IPS-18c (cell line): ENCODE data around the gene POM121.
"Not testable (repeated sequence)": the region's sequence is repeated elsewhere in the genome, so short reads cannot be mapped to it uniquely, and the experiment has no call there.

Experiments used
- H3K4me3 ChIP-seq: 2 replicates; pipeline ENCODE4 v1.7.0; 2013; ENCODE audit warnings: low read depth, mild to moderate bottlenecking, low read length, moderate library complexity; ENCODE audit not compliant: insufficient read depth
- H3K9me3 ChIP-seq: one replicate; pipeline ENCODE4 v1.6.1; 2013; ENCODE audit warnings: mild to moderate bottlenecking, low read length, moderate library complexity; ENCODE audit not compliant: control insufficient read depth, insufficient read depth

POM121 gene

DNA sequence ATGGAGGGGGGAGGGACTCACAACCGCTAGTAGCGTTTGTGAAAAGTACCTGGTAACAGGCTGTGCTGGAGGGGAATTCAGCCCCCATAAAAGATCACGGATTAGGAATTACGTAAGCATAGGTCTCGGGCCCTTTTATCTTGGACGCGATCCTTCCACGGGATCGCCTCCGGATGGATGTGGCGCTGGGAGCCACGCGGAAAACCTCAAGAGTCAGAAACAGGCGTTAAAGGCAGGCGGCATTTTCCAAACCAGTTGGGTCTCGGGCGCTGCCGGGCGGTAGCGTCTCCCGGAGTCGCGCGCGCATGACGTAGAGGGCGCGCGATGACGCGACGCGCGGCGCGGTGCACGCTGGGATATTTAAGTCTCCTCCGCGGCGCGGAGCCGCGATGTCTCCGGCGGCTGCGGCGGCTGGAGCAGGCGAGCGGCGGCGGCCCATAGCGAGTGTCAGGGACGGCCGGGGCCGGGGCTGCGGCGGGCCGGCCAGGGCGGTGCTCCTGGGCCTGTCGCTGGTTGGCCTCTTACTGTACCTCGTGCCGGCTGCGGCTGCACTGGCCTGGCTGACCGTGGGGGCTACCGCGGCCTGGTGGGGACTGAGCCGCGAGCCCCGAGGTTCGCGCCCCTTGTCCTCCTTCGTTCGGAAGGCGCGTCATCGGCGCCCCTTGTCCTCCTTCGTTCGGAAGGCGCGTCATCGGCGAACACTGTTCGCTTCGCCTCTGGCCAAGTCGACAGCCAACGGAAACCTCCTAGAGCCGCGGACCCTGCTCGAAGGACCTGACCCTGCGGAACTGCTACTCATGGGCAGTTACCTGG lies at the start of gene POM121:
POM121 (plus strand) TSS at position 363 of the 813 bp plus-strand sequence; CDS start at position 390, 27 bp downstream.
- peak within 1 kb of the TSS; percentile 66 for H3K4me3 ChIP-seq
- no peaks in the 10 kb centered on the region for H3K9me3 ChIP-seq

DNA sequence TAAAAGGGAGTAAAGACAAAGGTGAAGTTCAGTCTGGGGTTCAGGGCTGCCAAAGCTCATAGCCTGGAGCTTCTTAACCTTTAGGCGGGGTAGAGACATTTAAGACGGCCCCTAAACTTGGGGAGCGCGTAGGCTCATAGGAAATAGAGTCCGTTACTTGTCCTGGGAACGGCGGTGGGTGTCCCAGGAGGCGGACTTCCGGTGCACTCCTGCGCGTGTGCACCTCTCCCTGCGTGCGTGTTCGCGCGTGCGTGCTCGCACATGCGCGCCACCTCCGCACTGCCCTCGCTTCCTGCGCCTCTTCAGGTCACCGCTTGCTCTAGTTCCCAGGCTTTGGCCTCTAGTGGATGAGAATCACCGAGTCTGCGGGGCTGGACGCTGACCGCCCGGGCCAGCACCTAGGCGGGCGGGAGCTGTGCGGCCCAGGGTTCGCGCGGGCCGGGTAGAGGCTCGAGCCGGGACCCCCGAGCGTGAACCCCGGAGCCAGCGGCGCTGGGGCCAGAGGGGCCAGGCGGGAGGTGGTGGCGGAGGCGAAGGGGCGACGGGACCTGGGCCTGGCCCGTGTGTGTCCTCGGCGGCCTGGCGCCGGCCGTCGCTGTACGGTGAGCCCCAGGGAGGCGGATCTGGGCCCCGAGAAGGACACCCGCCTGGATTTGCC lies 45.7 kb upstream of the POM121 start:
- H3K9me3 ChIP-seq = not testable (repeated sequence)
- H3K4me3 ChIP-seq = peak overlapping the region; percentile 71; the same call in 1 of the 2 replicates

DNA sequence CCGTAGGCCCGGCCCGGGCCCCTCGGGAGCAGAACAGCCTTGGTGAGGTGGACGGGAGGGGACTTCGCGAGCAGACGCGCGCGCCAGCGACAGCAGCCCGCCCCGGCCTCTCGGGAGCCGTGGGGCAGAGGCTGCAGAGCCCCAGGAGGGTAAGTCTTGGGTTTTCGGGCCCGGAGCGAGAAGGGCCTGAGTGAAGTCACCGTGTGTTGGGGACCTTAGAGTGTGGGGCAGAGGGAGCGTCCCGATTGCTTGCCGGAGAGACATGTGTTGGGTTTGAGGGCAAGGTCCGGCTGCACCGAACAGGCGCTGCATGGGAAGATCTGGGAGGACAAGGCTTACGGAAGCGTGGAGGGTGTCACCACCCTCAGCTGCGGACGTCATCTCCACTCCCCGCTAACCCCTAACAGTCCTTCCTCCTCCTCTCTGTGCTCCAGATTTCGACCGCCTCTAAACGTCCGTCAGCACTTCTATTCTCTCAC lies 45.1 kb upstream of the POM121 start:
- H3K4me3 ChIP-seq = peak overlapping the region; percentile 71
- H3K9me3 ChIP-seq = not testable (repeated sequence)

DNA sequence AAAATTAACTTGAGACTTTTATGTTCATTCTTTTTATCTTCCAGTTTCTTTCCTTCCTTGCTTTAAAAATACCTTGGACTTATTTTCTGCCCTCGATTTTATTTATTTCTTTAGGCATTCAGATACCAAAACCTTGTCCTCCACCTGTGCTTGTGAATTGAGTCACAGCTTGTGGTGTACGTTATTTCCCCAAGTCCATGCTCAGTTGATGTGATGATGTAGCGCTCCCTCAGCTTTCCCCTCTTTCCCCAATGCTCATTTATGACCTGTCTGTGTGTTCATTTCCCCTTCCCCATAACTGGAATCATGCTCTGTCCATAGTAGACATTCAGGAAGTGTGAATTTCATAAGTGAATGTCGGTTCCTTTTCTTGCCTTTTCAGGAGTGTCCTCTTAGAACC lies 33.1 kb upstream of the POM121 start:
- not testable (repeated sequence) for H3K4me3 ChIP-seq, H3K9me3 ChIP-seq

DNA sequence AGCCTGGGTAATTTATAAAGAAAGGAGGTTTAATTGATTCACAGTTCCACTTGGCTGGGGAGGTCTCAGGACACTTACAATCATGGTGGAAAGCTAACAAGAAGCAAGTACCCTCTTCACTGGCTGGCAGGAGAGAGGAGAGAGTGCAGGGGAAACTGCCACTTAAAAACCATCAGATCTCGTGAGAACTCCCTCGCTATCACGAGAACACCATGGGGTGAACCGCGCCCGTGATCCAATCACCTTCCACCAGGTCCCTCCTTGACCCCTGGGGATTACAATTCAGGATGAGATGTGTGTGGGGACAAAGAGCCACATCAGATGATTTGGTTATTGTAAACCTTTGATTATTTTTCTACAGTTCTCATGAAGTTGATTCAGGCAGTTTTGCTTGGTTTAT lies 20.2 kb upstream of the POM121 start:
- H3K4me3 ChIP-seq, H3K9me3 ChIP-seq: not testable (repeated sequence)

DNA sequence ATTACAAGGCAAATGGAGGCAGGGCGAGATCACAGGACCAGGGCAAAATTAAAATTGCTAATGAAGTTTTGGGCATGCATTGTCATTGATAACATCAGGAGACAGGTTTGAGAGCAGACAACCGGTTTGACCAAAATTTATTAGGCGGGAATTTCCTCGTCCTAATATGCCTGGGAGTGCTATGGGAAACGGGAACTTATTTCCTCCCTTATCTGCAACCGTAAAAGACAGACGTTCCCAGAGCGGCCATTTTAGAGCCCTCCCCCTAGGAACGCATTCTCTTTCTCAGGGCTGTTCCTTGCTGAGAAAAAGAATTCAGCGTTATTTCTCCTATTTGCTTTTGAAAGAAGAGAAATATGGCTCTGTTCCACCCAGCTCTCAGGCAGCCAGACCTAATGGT lies 16.5 kb upstream of the POM121 start:
- not testable (repeated sequence) for H3K4me3 ChIP-seq, H3K9me3 ChIP-seq

DNA sequence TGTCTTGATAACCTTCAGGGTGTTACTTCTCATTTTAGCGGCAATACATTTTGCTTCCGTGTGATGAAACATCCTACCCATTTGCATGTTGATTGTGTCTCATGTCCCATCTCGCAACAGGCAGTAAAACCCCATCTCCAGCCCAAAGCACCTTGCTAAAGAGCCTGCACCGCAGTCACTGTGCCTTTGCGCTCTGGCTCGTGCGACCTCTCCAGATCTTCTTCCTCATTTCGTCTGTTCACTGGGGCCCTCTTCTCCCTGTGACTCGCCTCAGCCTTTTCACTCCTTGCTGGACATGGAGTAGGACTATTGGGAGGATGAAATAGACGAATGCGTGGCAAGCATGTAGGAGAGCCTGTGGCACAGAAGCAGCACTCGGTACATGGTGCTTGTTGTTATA lies 13.5 kb upstream of the POM121 start:
- not testable (repeated sequence) for H3K9me3 ChIP-seq, H3K4me3 ChIP-seq

DNA sequence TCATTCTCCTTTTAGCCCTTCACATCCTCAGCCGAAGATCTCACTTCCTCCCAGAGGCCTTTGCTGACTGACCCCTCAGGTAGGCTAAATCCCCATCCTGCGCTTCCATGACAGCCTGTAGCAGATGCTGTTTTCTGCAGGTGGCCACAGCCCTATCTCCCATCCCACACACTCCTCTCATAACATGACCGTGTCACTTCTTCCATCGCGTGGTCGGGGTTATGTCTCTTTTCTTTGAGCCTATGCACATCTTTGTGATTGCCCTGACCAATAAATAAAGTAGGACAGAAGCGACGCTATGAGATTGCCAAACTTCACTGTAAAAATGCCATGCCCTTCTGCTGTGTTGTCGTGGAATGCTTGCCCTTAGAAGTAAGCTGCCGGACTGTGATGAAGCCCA lies 11.1 kb upstream of the POM121 start:
- not testable (repeated sequence) for H3K4me3 ChIP-seq

DNA sequence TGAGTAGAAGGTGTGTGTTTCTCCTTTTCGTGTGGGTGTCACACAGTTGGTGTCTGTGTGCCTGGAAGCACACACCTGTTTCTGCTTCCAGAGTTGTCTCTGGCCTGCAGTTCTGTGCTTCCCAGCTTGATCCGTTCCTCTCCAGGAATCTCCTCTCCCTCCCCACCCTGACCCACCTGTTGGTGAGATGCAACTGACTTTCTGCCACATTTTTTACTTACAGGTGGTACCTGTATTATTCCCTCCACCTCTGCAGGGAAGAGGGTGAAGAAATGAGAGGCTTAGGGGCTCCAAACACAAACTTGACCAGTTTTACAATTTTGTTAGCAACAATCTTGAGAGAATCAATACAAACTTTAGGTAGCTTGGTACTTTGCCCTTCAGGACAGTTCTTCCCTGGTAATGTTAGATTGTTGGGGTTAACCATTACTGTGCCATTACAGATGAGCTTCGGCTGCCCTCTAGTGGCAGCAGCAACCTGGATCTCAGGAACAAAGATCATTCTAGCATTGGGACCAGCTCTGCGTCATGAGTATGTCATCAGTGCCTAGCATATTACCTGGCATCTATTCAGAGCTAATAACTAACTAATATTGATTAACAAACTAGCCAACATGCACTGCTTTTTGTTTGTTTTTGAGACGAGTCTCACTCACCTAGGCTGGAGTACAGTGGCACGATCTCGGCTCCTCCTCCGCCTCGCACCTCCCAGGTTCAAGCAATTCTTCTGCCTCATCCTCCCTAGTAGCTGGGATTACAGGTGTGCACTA lies 10.0 kb upstream of the POM121 start:
- not testable (repeated sequence) for H3K9me3 ChIP-seq, H3K4me3 ChIP-seq

More for the DNA sequence above, 11.1 kb upstream of the POM121 start:
- H3K9me3 ChIP-seq = not testable (repeated sequence)

DNA sequence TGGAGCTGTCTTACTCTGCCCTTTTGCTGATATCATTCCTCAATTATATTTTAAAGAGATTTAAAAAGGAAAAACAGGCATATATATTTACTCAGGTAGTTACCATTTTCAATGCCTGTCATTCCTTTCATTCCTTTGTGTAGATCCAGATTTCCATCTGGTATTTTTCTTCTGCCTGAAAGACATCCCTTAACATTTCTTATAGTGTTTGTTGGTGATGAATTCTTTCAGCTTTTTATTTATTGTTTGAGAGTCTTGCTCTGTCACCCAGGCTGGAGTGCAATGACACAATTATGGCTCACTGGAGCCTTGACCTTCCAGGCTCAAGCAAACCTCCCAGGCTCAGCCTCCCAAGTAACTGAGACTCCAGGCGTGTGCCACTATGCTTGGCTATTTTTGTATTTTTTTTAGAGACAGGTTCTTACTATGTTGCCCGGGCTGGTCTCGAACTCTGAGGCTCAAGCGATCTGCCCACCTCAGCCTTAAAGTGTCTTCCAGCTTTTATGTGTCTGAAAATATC lies 5.6 kb upstream of the POM121 start:
- no peaks in the 10 kb centered on the region for H3K9me3 ChIP-seq
- no peak overlapping the region for H3K4me3 ChIP-seq

DNA sequence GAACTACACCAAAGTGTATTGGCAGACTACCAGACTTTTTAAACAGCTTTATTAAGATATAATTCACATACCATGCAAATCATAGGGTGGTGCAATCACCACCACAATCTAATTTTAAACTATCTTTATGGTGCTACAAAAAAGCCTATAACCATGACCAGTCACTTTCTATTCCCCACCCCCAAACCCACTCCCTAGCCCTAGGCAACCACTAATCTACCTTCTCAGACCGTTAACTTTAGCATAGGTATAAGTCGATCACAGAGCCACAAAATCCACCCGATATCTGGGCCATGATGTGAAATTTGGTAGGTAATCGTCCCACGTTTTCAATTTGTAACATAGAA lies 536 bp upstream of the POM121 start:
- no peaks in the 10 kb centered on the region for H3K9me3 ChIP-seq

DNA sequence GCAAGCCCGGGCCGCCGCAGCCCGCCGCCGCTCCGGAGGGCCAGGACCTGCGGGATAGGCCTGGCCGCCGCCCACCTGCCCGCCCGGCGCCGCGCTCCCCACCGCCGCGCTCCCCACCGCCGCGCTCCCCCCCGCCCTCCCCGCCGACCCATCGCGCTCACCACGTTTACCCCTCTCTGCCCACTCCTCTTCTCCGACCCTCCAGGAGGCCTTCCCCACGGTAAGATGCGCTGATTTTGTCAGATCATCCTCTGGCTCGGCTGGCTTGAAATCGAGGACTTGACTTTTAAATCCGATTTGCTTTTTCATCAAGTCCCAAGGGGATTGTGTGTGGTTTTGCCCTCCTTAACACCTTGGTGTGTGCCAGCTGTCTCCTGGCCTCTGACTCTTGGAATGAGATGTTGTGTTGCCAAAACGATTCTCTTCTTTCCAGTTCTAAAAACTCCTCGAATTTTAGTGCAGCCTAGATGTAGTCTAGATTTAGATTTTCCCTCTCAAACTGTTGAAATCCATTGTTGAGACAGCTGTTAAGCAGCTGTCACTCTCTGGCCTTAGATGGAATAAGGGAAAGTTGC lies 738 bp downstream of the POM121 start:
- Histone ChIP-seq H3K4me3 (peak overlapping the region; percentile 66), H3K9me3 (no peaks in the 10 kb centered on the region)

More for the DNA sequence above, 536 bp upstream of the POM121 start:
- peak overlapping the region; percentile 66 for H3K4me3 ChIP-seq

DNA sequence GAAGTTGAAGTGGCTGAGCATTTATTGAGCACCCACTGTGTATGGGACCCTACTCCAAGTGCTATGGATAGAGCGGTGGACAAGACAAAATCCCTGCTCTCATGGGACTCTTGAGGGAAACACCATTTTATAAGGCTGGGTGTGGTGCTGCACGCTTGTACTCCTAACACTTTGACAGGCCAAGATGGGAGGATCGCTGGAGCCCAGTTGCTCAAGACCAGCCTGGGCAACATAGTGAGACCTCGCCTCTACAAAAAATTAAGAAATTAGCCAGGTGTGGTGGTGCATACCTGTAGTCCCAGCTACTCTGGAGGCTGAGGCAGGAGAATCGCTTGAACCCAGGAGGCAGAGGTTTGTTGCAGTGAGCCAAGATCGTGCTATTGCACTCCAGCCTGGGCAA lies 2.9 kb downstream of the POM121 start:
- H3K9me3 ChIP-seq, H3K4me3 ChIP-seq: not testable (repeated sequence)

DNA sequence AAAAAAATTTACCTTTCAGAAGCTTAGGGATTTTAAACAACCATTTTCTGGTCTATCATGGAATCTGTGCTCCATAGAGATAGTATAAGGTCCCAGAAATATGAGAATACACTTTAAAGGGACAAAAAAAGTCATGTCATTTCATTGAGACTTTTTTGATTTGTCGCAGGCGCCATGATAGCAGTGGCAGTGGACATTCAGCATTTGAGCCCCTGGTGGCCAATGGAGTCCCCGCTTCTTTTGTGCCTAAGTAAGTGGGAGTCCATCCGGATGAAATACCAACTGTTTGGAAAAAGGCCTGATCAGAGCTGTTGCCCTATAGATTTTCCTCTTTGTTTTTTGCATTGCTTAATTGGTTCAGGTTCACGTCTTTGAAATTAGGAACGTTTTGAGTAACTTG lies 3.3 kb downstream of the POM121 start:
- not testable (repeated sequence) for H3K4me3 ChIP-seq, H3K9me3 ChIP-seq

DNA sequence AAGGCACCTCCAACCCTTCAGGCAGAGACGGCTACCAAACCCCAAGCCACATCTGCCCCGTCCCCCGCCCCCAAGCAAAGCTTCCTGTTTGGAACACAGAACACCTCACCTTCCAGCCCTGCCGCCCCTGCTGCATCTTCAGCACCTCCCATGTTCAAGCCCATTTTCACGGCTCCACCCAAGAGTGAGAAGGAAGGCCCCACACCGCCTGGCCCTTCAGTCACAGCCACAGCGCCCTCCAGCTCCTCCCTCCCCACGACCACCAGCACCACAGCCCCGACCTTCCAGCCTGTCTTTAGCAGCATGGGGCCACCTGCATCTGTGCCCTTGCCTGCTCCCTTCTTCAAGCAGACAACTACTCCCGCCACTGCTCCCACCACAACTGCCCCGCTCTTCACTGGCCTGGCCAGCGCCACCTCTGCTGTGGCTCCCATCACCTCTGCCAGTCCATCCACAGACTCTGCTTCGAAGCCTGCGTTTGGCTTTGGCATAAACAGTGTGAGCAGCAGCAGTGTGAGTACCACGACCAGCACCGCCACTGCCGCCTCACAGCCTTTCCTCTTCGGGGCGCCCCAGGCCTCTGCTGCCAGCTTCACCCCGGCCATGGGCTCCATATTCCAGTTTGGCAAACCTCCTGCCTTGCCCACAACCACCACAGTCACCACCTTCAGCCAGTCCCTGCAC lies 17.3 kb downstream of the POM121 start:
- H3K4me3 ChIP-seq, H3K9me3 ChIP-seq: not testable (repeated sequence)

DNA sequence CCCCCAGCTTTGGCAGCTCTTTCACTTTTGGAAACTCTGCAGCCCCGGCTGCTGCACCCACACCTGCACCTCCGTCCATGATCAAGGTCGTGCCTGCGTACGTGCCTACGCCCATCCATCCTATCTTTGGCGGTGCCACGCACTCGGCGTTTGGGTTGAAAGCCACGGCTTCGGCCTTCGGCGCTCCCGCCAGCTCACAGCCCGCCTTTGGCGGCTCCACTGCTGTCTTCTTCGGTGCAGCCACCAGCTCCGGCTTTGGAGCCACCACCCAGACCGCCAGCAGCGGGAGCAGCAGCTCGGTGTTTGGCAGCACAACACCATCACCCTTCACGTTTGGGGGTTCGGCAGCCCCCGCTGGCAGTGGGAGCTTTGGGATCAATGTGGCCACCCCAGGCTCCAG lies 18.1 kb downstream of the POM121 start:
- not testable (repeated sequence) for H3K9me3 ChIP-seq, H3K4me3 ChIP-seq

DNA sequence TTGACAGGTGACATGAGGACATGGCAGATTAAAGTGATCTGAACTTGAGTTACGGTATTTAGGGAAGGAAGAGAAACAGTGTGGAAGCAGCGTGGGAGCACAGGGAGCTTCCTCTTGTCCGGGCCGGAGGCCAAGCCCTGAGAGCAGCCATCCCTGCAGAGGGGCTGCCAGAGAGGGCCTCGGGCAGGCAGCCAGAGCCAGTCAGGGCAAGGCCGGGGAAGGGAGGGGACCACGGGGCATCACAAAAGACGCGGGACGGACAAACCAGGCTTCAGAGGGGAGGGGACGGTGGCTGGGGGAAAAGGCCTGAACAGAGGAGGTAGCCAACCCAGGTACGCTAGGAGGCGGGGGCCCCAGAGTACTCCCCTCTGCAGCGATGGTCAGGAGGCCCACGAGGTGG lies 20.0 kb downstream of the POM121 start:
- H3K9me3 ChIP-seq, H3K4me3 ChIP-seq: not testable (repeated sequence)
